ENCODE results near the gene PDCD4. TPM values are rescaled to one million over a fixed set of nuclear protein-coding genes. Genes with fewer than 3 reads are reported as not detected.

Gene PDCD4
- total RNA-seq, 4 donors from 2014 or later, result 98.3 to 724 (median 511) TPM

GRCh38 chr10:110824660-110825059 is 47.1 kb upstream of the PDCD4 start:
- H3K4me1 ChIP-seq, result peaks cover 31 to 83% (median 54%) of the 10 kb centered on the region in 4 donors
- H3K4me3 ChIP-seq, result no peak overlapping the region
- H3K27me3 ChIP-seq, result no peaks in the 10 kb centered on the region
- peak in 1 of 3 donors; percentile 12 for TF ChIP-seq POLR2AphosphoS5 (IDR thresholded peaks at IDR 0.05)
- no peak for TF ChIP-seq POLR2A (IDR thresholded peaks at IDR 0.05)
- TF ChIP-seq EP300 (IDR thresholded peaks at IDR 0.05; ENCODE audit: low read depth), result no peak
- H3K27ac ChIP-seq, result peak overlapping the region; percentile 80 to 87 (median 83)
- 48 to 50% methylated on average over 5 of the region's 5 CpGs for whole genome bisulfite sequencing, 2 donors (ENCODE audit: low coverage in 1 of 2)
- intact Hi-C loops (cut with DNase I; ENCODE audit: low total_unique reads), result loop anchor here (10.0 kb wide), 1 partner anchor 50 kb away; the partner anchor contains the start of gene PDCD4
- no peaks in the 10 kb centered on the region for H3K9me3 ChIP-seq
- H3K36me3 ChIP-seq, result no peaks in the 10 kb centered on the region
- no peak for DNase-seq
- in situ Hi-C loops (cut with MboI; ENCODE audit: low pct_ligation_motif_present in 1 of 4, low pct_unique_long_range_greater_than_20kb in 1 of 4, low sequenced_read_pairs in 3 of 4), result no loop called here

GRCh38 chr10:110825508-110825907 is 46.2 kb upstream of the PDCD4 start:
- no peaks in the 10 kb centered on the region for H3K9me3 ChIP-seq
- TF ChIP-seq POLR2AphosphoS5 (IDR thresholded peaks at IDR 0.05) (peak in 2 of 3 donors; percentile 14 to 75), EP300 (IDR thresholded peaks at IDR 0.05; ENCODE audit: low read depth) (peak; percentile 40), CTCF (IDR thresholded peaks at IDR 0.05) (no peak), POLR2A (IDR thresholded peaks at IDR 0.05) (no peak)
- H3K27me3 ChIP-seq, result no peaks in the 10 kb centered on the region
- no peak overlapping the region for H3K4me3 ChIP-seq
- peaks cover 26 to 74% (median 45%) of the 10 kb centered on the region in 4 donors for H3K4me1 ChIP-seq
- H3K27ac ChIP-seq, result peak overlapping the region; percentile 80 to 87 (median 83)
- intact Hi-C loops (cut with DNase I; ENCODE audit: low total_unique reads), result loop anchor here (10.0 kb wide), 1 partner anchor 49 kb away; the partner anchor contains the start of gene PDCD4
- no peak for DNase-seq
- in situ Hi-C loops (cut with MboI; ENCODE audit: low pct_ligation_motif_present in 1 of 4, low pct_unique_long_range_greater_than_20kb in 1 of 4, low sequenced_read_pairs in 3 of 4), result no loop called here
- 52% methylated on average over 1 of the region's 1 CpG; no CpG with 5 or more reads in 1 of the 2 donors for WGBS, 2 donors (ENCODE audit: low coverage in 1 of 2)
- no peaks in the 10 kb centered on the region for H3K36me3 ChIP-seq

- H3K4me1 ChIP-seq, result peaks cover 22 to 55% (median 28%) of the 10 kb centered on the region in 4 donors
- 63 to 71% methylated on average over 1 to 4 of the region's 4 CpGs for WGBS, 2 donors (ENCODE audit: low coverage in 1 of 2)
- in situ Hi-C loops (cut with MboI; ENCODE audit: low pct_ligation_motif_present in 1 of 4, low pct_unique_long_range_greater_than_20kb in 1 of 4, low sequenced_read_pairs in 3 of 4), result no loop called here
Measured at GRCh38 chr10:110827410-110827809, 44.3 kb upstream of the PDCD4 start.

GRCh38 chr10:110827875-110828274 is 43.9 kb upstream of the PDCD4 start:
- no peak overlapping the region for H3K4me3 ChIP-seq
- WGBS, 2 donors (ENCODE audit: low coverage in 1 of 2), result 53% methylated on average over 7 of the region's 8 CpGs; no CpG with 5 or more reads in 1 of the 2 donors
- no peak for TF ChIP-seq CTCF (IDR thresholded peaks at IDR 0.05)
- no peak for TF ChIP-seq EP300 (IDR thresholded peaks at IDR 0.05; ENCODE audit: low read depth)
- TF ChIP-seq POLR2AphosphoS5 (IDR thresholded peaks at IDR 0.05), result no peak
- no peak for TF ChIP-seq POLR2A (IDR thresholded peaks at IDR 0.05)
- H3K27ac ChIP-seq, result peak overlapping the region; percentile 25 to 87 (median 80)
- intact Hi-C loops (cut with DNase I; ENCODE audit: low total_unique reads) (loop anchor here (10.0 kb wide), 1 partner anchor 47 kb away; the partner anchor contains the start of gene PDCD4), in situ Hi-C loops (cut with MboI; ENCODE audit: low pct_ligation_motif_present in 1 of 4, low pct_unique_long_range_greater_than_20kb in 1 of 4, low sequenced_read_pairs in 3 of 4) (no loop called here)
- DNase-seq, result no peak
- no peaks in the 10 kb centered on the region for H3K27me3 ChIP-seq
- H3K36me3 ChIP-seq, result no peaks in the 10 kb centered on the region
- no peaks in the 10 kb centered on the region for H3K9me3 ChIP-seq
- H3K4me1 ChIP-seq, result peaks cover 17 to 52% (median 24%) of the 10 kb centered on the region in 4 donors

More at GRCh38 chr10:110827410-110827809, 44.3 kb upstream of the PDCD4 start:
- peak overlapping the region; percentile 31 to 87 (median 80) for H3K27ac ChIP-seq
- TF ChIP-seq EP300 (IDR thresholded peaks at IDR 0.05; ENCODE audit: low read depth) (no peak), POLR2AphosphoS5 (IDR thresholded peaks at IDR 0.05) (no peak), CTCF (IDR thresholded peaks at IDR 0.05) (no peak)
- H3K9me3 ChIP-seq, result no peaks in the 10 kb centered on the region
- DNase-seq, result no peak
- H3K36me3 ChIP-seq, result no peaks in the 10 kb centered on the region
- no peaks in the 10 kb centered on the region for H3K27me3 ChIP-seq
- no peak overlapping the region for H3K4me3 ChIP-seq
- intact Hi-C loops (cut with DNase I; ENCODE audit: low total_unique reads), result loop anchor here (10.0 kb wide), 1 partner anchor 47 kb away; the partner anchor contains the start of gene PDCD4

Data from transverse colon (tissue), 4 donors.